GM12801 (cell line): ENCODE measurements around the gene BSX.

ENCODE experiments used
- TF ChIP-seq, protein P1 (sequence below): IDR thresholded peaks from one replicate; pipeline ENCODE4 v1.5.1; 2011; ENCODE audit warnings: control low read depth; ENCODE audit not compliant: insufficient read length; ENCODE audit errors: extremely low read depth

BSX gene

GRCh38 chr11:122938557-122938956 lies 43.1 kb downstream of the BSX start:
- TF ChIP-seq, protein P1, sequence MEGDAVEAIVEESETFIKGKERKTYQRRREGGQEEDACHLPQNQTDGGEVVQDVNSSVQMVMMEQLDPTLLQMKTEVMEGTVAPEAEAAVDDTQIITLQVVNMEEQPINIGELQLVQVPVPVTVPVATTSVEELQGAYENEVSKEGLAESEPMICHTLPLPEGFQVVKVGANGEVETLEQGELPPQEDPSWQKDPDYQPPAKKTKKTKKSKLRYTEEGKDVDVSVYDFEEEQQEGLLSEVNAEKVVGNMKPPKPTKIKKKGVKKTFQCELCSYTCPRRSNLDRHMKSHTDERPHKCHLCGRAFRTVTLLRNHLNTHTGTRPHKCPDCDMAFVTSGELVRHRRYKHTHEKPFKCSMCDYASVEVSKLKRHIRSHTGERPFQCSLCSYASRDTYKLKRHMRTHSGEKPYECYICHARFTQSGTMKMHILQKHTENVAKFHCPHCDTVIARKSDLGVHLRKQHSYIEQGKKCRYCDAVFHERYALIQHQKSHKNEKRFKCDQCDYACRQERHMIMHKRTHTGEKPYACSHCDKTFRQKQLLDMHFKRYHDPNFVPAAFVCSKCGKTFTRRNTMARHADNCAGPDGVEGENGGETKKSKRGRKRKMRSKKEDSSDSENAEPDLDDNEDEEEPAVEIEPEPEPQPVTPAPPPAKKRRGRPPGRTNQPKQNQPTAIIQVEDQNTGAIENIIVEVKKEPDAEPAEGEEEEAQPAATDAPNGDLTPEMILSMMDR = no peak

- TF ChIP-seq, protein P1 = no peak
Measured at GRCh38 chr11:122937983-122938382, 43.7 kb downstream of the BSX start.

DNA sequence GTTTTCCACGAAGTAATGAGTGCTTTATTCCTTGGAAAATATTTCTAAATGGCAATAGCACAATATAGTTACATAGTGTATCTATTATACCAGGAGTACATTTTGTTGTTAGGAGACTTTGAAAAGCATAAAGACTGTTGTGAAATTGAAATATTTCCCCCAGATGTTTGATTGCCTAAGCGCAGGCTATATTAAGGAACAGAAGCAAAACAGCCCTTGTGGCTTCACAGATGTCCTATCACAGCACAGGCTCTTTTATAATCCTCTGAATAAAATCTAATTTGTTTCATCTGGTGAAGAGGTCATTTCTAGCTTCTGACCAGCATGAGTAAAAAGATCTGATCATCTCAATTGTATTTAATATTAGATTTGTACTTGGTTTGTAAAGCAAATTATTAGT lies 48.2 kb downstream of the BSX start:
- TF ChIP-seq, protein P1 = no peak

DNA sequence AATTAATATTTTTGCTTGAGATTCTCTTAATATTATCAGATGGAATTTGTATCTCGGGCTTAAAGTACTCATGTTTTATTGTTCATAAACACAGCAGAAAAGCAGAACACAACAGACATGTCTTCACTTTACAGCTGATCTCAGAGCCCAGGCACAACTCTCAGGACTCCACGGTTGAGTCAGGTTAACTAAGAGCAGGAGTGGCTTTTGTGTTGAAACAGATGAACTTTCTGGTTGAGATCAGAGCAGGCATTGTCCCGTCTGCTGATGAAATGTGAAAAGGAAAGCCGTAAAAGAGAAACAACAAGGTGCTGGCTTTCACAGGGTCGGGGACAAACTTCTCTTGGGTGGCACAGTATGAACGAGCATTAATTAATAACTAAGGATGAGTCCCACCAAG lies 50.1 kb downstream of the BSX start:
- TF ChIP-seq, protein P1 = no peak
